HEK293T (cell line): ENCODE results near the gene TBCA.

Experiments used
- BHLHE40 ChIP-seq: fragments of 450-650 bp; IDR thresholded peaks from 2 replicates; pipeline ENCODE4 v1.6.1; 2016; ENCODE audit warnings: mild to moderate bottlenecking, moderate library complexity, borderline replicate concordance
- CTBP1 ChIP-seq: fragments of 450-650 bp; IDR thresholded peaks from 2 replicates; pipeline ENCODE4 v1.6.1; 2016; ENCODE audit warnings: borderline replicate concordance
- ELF4 ChIP-seq: fragments of 450-650 bp; IDR thresholded peaks from 2 replicates; pipeline ENCODE4 v1.6.1; 2017; ENCODE audit warnings: antibody characterized with exemption
- FOXA1 ChIP-seq: fragments of 450-650 bp; IDR thresholded peaks from 2 replicates; pipeline ENCODE4 v1.6.1; 2016; ENCODE audit warnings: mild to moderate bottlenecking
- FOXK2 ChIP-seq: fragments of 450-650 bp; IDR thresholded peaks from 2 replicates; pipeline ENCODE4 v1.6.1; 2016; ENCODE audit warnings: mild to moderate bottlenecking
- FOXM1 ChIP-seq: fragments of 450-650 bp; IDR thresholded peaks from 2 replicates; pipeline ENCODE4 v1.6.1; 2017; ENCODE audit warnings: mild to moderate bottlenecking, borderline replicate concordance
- HDGF ChIP-seq: fragments of 450-650 bp; IDR thresholded peaks from 2 replicates; pipeline ENCODE4 v1.6.1; 2017; ENCODE audit warnings: antibody characterized with exemption, borderline replicate concordance
- LEF1 ChIP-seq: fragments of 450-650 bp; IDR thresholded peaks from 2 replicates; pipeline ENCODE4 v1.6.1; 2017; ENCODE audit warnings: mild to moderate bottlenecking, borderline replicate concordance
- NFRKB ChIP-seq: fragments of 450-650 bp; IDR thresholded peaks from 2 replicates; pipeline ENCODE4 v1.6.1; 2016; ENCODE audit warnings: mild to moderate bottlenecking, moderate library complexity
- SP1 ChIP-seq: fragments of 450-650 bp; IDR thresholded peaks from 2 replicates; pipeline ENCODE4 v1.6.1; 2017
- SUZ12 ChIP-seq: fragments of 450-650 bp; IDR thresholded peaks from 2 replicates; pipeline ENCODE4 v1.6.1; 2016; ENCODE audit warnings: mild to moderate bottlenecking
- TARDBP ChIP-seq: fragments of 450-650 bp; IDR thresholded peaks from 2 replicates; pipeline ENCODE4 v1.6.1; 2016
- ZNF384 ChIP-seq: fragments of 450-650 bp; IDR thresholded peaks from 2 replicates; pipeline ENCODE4 v1.6.1; 2016
- TF ChIP-seq, protein P1 (sequence below): fragments of 450-650 bp; IDR thresholded peaks from 2 replicates; pipeline ENCODE4 v1.6.1; 2016

DNA sequence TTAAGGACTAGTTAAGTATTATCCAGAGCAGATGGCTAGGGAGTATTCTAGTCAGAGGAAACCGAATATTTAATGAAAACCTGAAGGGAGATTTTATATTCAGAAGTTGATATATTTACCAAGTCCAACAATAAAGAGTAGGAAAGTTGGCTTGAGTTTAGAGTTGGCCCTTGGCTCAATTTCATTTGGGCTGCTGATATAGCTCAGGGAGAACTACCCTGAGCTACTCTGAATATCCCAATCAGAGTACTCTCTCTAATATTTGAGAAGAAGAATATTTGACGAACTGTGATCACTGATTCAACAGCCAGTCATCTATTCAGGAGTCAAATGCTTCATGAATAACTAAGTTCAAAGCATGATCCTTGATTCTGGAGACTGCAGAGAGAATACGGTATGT, 34.5 kb downstream of the TBCA start:
- TF ChIP-seq ZNF384 = no peak
- no peak for TF ChIP-seq SP1
- TF ChIP-seq FOXK2 = no peak
- no peak for TF ChIP-seq NFRKB
- TF ChIP-seq FOXA1 = no peak
- no peak for TF ChIP-seq CTBP1
- TF ChIP-seq LEF1 = no peak
- no peak for TF ChIP-seq FOXM1
- TF ChIP-seq BHLHE40 = no peak
- no peak for TF ChIP-seq ELF4
- TF ChIP-seq TARDBP = no peak
- no peak for TF ChIP-seq SUZ12
- TF ChIP-seq, protein P1, sequence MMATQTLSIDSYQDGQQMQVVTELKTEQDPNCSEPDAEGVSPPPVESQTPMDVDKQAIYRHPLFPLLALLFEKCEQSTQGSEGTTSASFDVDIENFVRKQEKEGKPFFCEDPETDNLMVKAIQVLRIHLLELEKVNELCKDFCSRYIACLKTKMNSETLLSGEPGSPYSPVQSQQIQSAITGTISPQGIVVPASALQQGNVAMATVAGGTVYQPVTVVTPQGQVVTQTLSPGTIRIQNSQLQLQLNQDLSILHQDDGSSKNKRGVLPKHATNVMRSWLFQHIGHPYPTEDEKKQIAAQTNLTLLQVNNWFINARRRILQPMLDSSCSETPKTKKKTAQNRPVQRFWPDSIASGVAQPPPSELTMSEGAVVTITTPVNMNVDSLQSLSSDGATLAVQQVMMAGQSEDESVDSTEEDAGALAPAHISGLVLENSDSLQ = no peak
- no peak for TF ChIP-seq HDGF
